ENCODE measurements around the gene SHISA7.

SHISA7 gene

DNA sequence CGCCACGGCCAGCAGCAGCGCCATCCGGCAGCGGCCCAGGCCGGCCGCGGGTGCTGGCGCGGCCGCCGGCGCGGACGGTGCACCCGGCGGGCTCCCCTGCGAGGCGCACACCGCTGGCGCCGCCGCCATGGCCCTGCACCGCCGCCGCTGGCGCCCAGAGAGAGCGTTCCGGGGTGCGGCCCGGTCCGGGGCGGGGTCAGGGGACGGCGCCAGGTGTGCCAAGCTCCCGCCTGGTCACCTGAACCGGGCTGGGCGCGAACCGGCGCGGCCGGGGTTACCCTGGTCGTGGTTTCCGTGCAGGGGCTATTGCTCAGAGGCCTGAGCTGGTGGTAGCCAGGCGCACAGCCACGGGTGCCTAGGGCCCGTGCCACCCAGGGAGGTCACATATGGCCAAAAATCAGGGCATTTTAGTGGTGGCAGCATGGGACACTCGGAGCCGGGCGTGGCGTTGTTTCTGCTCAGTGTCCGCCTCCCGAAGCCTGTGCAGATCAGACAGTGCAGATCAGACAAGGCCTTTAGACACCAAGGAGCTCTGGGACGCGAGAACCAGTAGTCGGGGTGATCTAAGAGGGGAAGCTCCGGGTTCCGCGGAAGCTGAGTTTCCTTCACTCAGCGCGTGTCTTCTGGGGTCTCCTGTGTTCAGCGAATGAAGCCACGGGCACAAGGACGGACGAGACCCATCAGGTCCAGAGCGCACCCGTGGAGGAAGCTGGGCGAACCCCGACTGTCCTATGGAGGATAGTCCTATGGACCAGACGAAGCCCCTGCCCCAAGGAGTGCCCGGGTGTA, 58.8 kb downstream of the SHISA7 start, which contains the start of gene TMEM238:
TMEM238 (minus strand) TSS at position 162 of the 789 bp plus-strand sequence; CDS start at position 129, 33 bp downstream.
- peak within 1 kb of the TSS; percentile 96 for H3K27ac ChIP-seq

GRCh38 chr19:55383279-55384130, 59.6 kb downstream of the SHISA7 start:
- peak overlapping the region; percentile 96 for H3K27ac ChIP-seq
- peak; percentile 49 for TF ChIP-seq CTCF (conservative IDR thresholded peaks at IDR 0.05)

More for the DNA sequence above, 58.8 kb downstream of the SHISA7 start, which contains the start of gene TMEM238:
- no peak; the same call in 1 of the 2 replicates for TF ChIP-seq CTCF (conservative IDR thresholded peaks at IDR 0.05)

DNA sequence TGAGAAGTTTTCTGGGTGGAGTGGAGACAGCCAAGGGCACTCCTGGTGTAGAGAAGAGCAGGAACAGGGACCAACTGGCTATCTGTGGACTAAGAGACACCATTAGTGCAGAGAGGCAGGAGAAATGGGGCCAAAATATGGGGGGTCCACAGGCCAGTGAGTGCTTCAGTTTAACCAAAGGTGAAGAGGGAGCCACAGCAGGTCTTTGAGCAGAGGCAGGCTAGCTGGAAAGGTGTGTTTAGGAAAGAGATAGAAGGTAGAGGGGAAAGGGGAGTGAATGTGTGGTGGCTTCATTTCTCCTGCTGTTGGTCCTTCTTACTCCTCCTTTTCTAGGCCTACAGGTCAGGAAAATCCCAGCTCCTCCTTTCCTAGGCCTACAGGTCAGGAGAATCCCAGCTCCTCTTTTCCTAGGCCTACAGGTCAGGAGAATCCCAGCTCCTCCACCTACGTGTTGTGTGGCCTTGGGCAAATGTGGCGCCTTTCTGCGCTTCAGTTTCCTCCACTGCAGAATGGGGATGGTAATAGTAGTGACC, 60.5 kb downstream of the SHISA7 start:
- TF ChIP-seq CTCF (conservative IDR thresholded peaks at IDR 0.05), result no peak
- peak overlapping the region; percentile 96 for H3K27ac ChIP-seq

- H3K27ac ChIP-seq, result no peak overlapping the region
- no peak for TF ChIP-seq CTCF (conservative IDR thresholded peaks at IDR 0.05)
These were observed 61.1 kb downstream of the SHISA7 start for GRCh38 chr19:55382013-55382412.

DNA sequence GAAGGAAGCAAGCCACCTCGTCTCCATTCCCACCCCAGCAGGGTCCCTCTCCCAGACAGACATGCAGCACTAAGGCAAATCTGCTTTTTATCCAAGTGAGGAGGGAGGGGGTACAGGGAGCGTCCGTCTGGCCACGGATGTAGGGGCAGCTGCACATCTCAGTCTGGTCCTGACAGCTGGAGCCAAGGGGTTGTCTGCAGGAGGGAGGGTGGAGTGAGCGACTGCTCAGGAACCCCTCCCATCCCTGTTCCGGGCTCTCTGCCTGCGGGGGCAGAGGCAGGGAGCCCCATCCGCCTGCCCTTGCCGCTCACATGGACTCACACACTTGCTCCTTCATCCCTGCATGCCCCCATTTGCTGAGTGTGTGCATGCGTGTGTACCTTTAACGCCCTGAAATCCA, 63.9 kb downstream of the SHISA7 start:
- TF ChIP-seq CTCF (conservative IDR thresholded peaks at IDR 0.05), result no peak
- no peak overlapping the region for H3K27ac ChIP-seq
